ENCODE results near the gene ANO9.

The ANO9 gene

GRCh38 chr11:487571-488021 is 45.8 kb upstream of the ANO9 start:
- Histone ChIP-seq H3K79me1 (ENCODE audit: low read length) (no peaks in the 10 kb centered on the region), H3K4me1 (ENCODE audit: control insufficient read depth in 1 of 2, insufficient read depth in 2 of 2, low read length in 2 of 2) (no peaks in the 10 kb centered on the region), H3K79me2 (ENCODE audit: control insufficient read depth, insufficient read depth, low read length, poor library complexity) (no peaks in the 10 kb centered on the region), H3K18ac (ENCODE audit: low read length) (no peak overlapping the region), H3K36me3 (ENCODE audit: control insufficient read depth in 1 of 2, insufficient read depth in 2 of 2, low read length in 2 of 2) (peaks cover 31 to 36% of the 10 kb centered on the region in 2 experiments), H3K9ac (ENCODE audit: low read length) (no peak overlapping the region), H4K8ac (ENCODE audit: low read depth, low read length) (no peak overlapping the region), H3K27me3 (ENCODE audit: insufficient read depth, low read length) (no peaks in the 10 kb centered on the region), H2BK120ac (ENCODE audit: insufficient read depth, low read length, poor library complexity) (no peak overlapping the region), H4K91ac (ENCODE audit: low read depth, low read length) (no peak overlapping the region), H3K27ac (ENCODE audit: low read depth, low read length) (no peak overlapping the region), H3K14ac (ENCODE audit: low read length) (no peak overlapping the region), H2BK12ac (ENCODE audit: low read length) (no peak overlapping the region), H3K4me2 (ENCODE audit: low read length) (no peak overlapping the region), H3K9me3 (ENCODE audit: insufficient read depth, low read depth, low read length) (peaks cover 18% of the 10 kb centered on the region), H2AK5ac (ENCODE audit: low read length) (no peak overlapping the region), H2AFZ (ENCODE audit: insufficient read depth, low read length, poor library complexity) (no peak overlapping the region), H4K12ac (ENCODE audit: low read depth, low read length) (no peak overlapping the region), H2BK5ac (ENCODE audit: low read depth, low read length, poor library complexity) (no peak overlapping the region), H3K23ac (ENCODE audit: low read length) (no peak overlapping the region), H3K4ac (ENCODE audit: low read depth, low read length) (no peak overlapping the region), H3K4me3 (ENCODE audit: low read depth, low read length) (no peak overlapping the region)
- DNase-seq = no peak
- WGBS (ENCODE audit: extremely low coverage, insufficient coverage, insufficient read length) = no CpG with 5 or more reads among the region's 22 CpGs

GRCh38 chr11:486189-486588 is 44.4 kb upstream of the ANO9 start:
- no peak overlapping the region for H4K8ac ChIP-seq (ENCODE audit: low read depth, low read length)
- no peaks in the 10 kb centered on the region for H3K27me3 ChIP-seq (ENCODE audit: insufficient read depth, low read length)

GRCh38 chr11:484616-485015 is 42.8 kb upstream of the ANO9 start:
- Histone ChIP-seq H3K79me1 (ENCODE audit: low read length) (no peaks in the 10 kb centered on the region), H3K23ac (ENCODE audit: low read length) (no peak overlapping the region), H3K18ac (ENCODE audit: low read length) (no peak overlapping the region), H3K36me3 (ENCODE audit: control insufficient read depth in 1 of 2, insufficient read depth in 2 of 2, low read length in 2 of 2) (peaks cover 12 to 17% of the 10 kb centered on the region in 2 experiments), H4K91ac (ENCODE audit: low read depth, low read length) (no peak overlapping the region), H3K4me1 (ENCODE audit: control insufficient read depth in 1 of 2, insufficient read depth in 2 of 2, low read length in 2 of 2) (no peaks in the 10 kb centered on the region), H3K9ac (ENCODE audit: low read length) (no peak overlapping the region), H2BK5ac (ENCODE audit: low read depth, low read length, poor library complexity) (no peak overlapping the region), H3K79me2 (ENCODE audit: control insufficient read depth, insufficient read depth, low read length, poor library complexity) (no peaks in the 10 kb centered on the region), H2BK12ac (ENCODE audit: low read length) (no peak overlapping the region), H3K14ac (ENCODE audit: low read length) (no peak overlapping the region), H3K4ac (ENCODE audit: low read depth, low read length) (no peak overlapping the region), H3K27ac (ENCODE audit: low read depth, low read length) (no peak overlapping the region), H2BK120ac (ENCODE audit: insufficient read depth, low read length, poor library complexity) (no peak overlapping the region), H3K9me3 (ENCODE audit: insufficient read depth, low read depth, low read length) (peaks cover 17% of the 10 kb centered on the region), H4K8ac (ENCODE audit: low read depth, low read length) (no peak overlapping the region), H3K27me3 (ENCODE audit: insufficient read depth, low read length) (no peaks in the 10 kb centered on the region), H2AFZ (ENCODE audit: insufficient read depth, low read length, poor library complexity) (no peak overlapping the region), H3K4me3 (ENCODE audit: low read depth, low read length) (peak overlapping the region; percentile 33), H3K4me2 (ENCODE audit: low read length) (no peak overlapping the region), H2AK5ac (ENCODE audit: low read length) (no peak overlapping the region), H4K12ac (ENCODE audit: low read depth, low read length) (no peak overlapping the region)
- DNase-seq = no peak
- no CpG with 5 or more reads among the region's 38 CpGs for WGBS (ENCODE audit: extremely low coverage, insufficient coverage, insufficient read length)

More at GRCh38 chr11:486189-486588, 44.4 kb upstream of the ANO9 start:
- Histone ChIP-seq H3K4ac (ENCODE audit: low read depth, low read length) (no peak overlapping the region), H3K27ac (ENCODE audit: low read depth, low read length) (no peak overlapping the region), H4K91ac (ENCODE audit: low read depth, low read length) (no peak overlapping the region), H3K36me3 (ENCODE audit: control insufficient read depth in 1 of 2, insufficient read depth in 2 of 2, low read length in 2 of 2) (peaks cover 27 to 32% of the 10 kb centered on the region in 2 experiments), H2BK120ac (ENCODE audit: insufficient read depth, low read length, poor library complexity) (no peak overlapping the region), H3K79me2 (ENCODE audit: control insufficient read depth, insufficient read depth, low read length, poor library complexity) (no peaks in the 10 kb centered on the region), H3K9me3 (ENCODE audit: insufficient read depth, low read depth, low read length) (peaks cover 18% of the 10 kb centered on the region), H2BK5ac (ENCODE audit: low read depth, low read length, poor library complexity) (no peak overlapping the region), H3K79me1 (ENCODE audit: low read length) (no peaks in the 10 kb centered on the region), H2BK12ac (ENCODE audit: low read length) (no peak overlapping the region), H2AFZ (ENCODE audit: insufficient read depth, low read length, poor library complexity) (no peak overlapping the region), H3K9ac (ENCODE audit: low read length) (no peak overlapping the region), H3K4me1 (ENCODE audit: control insufficient read depth in 1 of 2, insufficient read depth in 2 of 2, low read length in 2 of 2) (no peaks in the 10 kb centered on the region), H3K18ac (ENCODE audit: low read length) (no peak overlapping the region), H4K12ac (ENCODE audit: low read depth, low read length) (no peak overlapping the region), H3K14ac (ENCODE audit: low read length) (no peak overlapping the region), H2AK5ac (ENCODE audit: low read length) (no peak overlapping the region), H3K23ac (ENCODE audit: low read length) (no peak overlapping the region), H3K4me3 (ENCODE audit: low read depth, low read length) (no peak overlapping the region), H3K4me2 (ENCODE audit: low read length) (no peak overlapping the region)
- DNase-seq = no peak
- no CpG with 5 or more reads among the region's 23 CpGs for WGBS (ENCODE audit: extremely low coverage, insufficient coverage, insufficient read length)

- Histone ChIP-seq H3K79me2 (ENCODE audit: control insufficient read depth, insufficient read depth, low read length, poor library complexity) (no peaks in the 10 kb centered on the region), H3K23ac (ENCODE audit: low read length) (no peak overlapping the region), H3K27me3 (ENCODE audit: insufficient read depth, low read length) (no peaks in the 10 kb centered on the region), H3K18ac (ENCODE audit: low read length) (peak overlapping the region; percentile 41), H2BK12ac (ENCODE audit: low read length) (no peak overlapping the region), H4K91ac (ENCODE audit: low read depth, low read length) (no peak overlapping the region), H3K4me3 (ENCODE audit: low read depth, low read length) (no peak overlapping the region), H3K4me2 (ENCODE audit: low read length) (no peak overlapping the region), H3K36me3 (ENCODE audit: control insufficient read depth in 1 of 2, insufficient read depth in 2 of 2, low read length in 2 of 2) (peaks cover 12 to 18% of the 10 kb centered on the region in 2 experiments), H3K79me1 (ENCODE audit: low read length) (no peaks in the 10 kb centered on the region), H3K27ac (ENCODE audit: low read depth, low read length) (no peak overlapping the region), H3K9ac (ENCODE audit: low read length) (no peak overlapping the region), H4K8ac (ENCODE audit: low read depth, low read length) (no peak overlapping the region), H3K4me1 (ENCODE audit: control insufficient read depth in 1 of 2, insufficient read depth in 2 of 2, low read length in 2 of 2) (peaks cover 0 to 13% of the 10 kb centered on the region in 2 experiments), H2BK5ac (ENCODE audit: low read depth, low read length, poor library complexity) (no peak overlapping the region), H2AK5ac (ENCODE audit: low read length) (no peak overlapping the region), H4K12ac (ENCODE audit: low read depth, low read length) (no peak overlapping the region), H3K14ac (ENCODE audit: low read length) (no peak overlapping the region), H3K4ac (ENCODE audit: low read depth, low read length) (no peak overlapping the region), H2AFZ (ENCODE audit: insufficient read depth, low read length, poor library complexity) (no peak overlapping the region), H3K9me3 (ENCODE audit: insufficient read depth, low read depth, low read length) (peaks cover 9% of the 10 kb centered on the region), H2BK120ac (ENCODE audit: insufficient read depth, low read length, poor library complexity) (no peak overlapping the region)
- no CpG with 5 or more reads among the region's 13 CpGs for WGBS (ENCODE audit: extremely low coverage, insufficient coverage, insufficient read length)
- no peak for DNase-seq
Observed at GRCh38 chr11:479311-479710, 37.5 kb upstream of the ANO9 start.
